GM10266 (cell line): ENCODE data around the gene SLC30A2.

Experiments used
- DNase-seq: peaks from one replicate; pipeline ENCODE4 v3.0.0; 2012; ENCODE audit errors: extremely low spot score
- CTCF ChIP-seq: IDR thresholded peaks from 2 replicates; pipeline ENCODE4 v1.5.1; 2012; ENCODE audit warnings: mild to moderate bottlenecking, low read depth; ENCODE audit not compliant: control insufficient read depth, insufficient read depth; ENCODE audit errors: missing control alignments

The SLC30A2 gene

DNA sequence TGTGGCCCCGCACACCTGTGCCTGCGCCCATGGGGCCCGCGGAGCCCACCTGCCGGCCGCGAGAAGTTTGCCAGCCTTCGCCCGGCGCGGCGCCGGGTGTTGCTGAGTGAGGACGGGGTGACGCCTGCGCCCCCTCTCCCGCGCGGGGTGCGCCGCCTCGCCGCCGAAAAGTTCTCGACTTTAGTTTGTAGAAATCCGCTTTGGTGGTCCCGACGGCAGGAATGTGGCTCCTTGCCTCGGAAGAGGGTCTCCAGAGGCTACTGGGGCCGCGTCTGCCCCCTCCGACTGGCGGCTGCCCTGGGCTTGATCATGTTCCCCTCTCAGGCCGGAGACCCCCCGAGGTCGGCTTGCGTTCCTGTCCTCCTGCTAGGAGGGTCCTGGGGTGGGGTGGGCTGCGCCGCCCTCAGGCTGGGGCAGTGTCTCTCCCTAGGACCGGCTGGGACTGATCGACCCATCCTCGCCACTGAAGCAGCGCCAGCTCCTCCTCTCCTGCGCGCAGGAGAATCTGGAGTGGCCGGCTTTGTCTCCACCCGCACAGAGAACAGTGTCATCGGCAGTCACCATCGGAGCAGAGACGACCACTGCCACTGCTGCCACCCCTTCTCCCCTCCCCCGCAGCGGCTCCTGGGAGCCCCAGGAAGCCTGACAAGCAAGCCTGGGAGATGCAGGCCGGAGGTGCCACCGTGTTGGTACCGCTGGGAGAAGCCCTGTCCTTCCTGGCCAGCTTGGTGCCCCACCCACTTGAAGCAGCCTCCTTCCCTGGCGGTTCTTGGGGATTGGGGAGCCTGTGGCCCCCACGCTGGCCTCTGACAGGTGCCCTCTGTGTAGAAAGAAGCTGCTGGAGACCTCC, 553 bp upstream of the SLC30A2 start:
- DNase-seq: no peak
- TF ChIP-seq CTCF: no peak

- no peak for DNase-seq
- no peak for TF ChIP-seq CTCF
Measured at GRCh38 chr1:26044971-26045721, 772 bp downstream of the SLC30A2 start.

- no peak for TF ChIP-seq CTCF
- DNase-seq: no peak
Measured at GRCh38 chr1:26044414-26044813, 1.5 kb downstream of the SLC30A2 start.

DNA sequence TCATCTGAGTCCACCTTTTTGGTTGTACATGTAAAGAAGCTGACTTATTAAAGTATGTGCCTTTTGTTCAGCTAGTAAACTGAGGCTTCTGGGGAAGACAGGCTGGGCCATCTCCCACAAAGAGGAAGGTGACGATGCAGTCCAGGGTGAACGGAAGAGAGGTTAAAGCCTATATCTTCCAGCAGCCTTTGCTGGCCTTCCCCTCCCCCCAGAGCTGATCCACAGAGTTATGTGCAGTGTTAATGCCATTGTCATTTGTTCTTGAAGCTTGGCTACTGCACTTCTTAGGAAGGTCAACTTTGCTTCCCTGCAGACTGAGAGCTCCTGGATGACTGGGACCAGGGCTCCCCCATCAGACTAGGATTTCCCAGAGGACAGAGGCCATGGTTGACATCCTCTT, 2.2 kb downstream of the SLC30A2 start:
- DNase-seq: no peak
- TF ChIP-seq CTCF: no peak

- no peak for TF ChIP-seq CTCF
- no peak for DNase-seq
Measured at GRCh38 chr1:26041978-26042377, 3.9 kb downstream of the SLC30A2 start.

- no peak for TF ChIP-seq CTCF
- no peak for DNase-seq
Measured at GRCh38 chr1:26041401-26041800, 4.5 kb downstream of the SLC30A2 start.

DNA sequence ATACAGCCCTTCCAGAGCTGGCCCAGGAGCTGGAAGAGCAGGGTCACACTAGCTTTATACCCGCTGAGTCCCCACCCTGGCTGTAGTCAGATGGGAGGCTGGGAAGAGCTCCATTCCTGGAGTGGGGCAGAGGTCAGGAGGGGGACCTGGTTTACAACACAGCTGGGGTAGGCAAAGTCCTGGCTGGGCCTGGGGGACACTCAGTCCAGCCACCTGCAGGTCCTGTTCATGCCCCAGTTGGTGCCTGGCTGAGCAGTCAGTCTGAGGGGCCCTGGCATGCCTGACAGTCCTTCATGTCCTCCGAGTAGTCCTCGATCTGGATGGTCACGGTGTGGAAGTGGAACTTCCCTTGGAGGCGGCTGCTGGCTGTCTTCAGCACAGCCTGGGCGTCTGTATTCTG, 7.0 kb downstream of the SLC30A2 start:
- no peak for TF ChIP-seq CTCF
- DNase-seq: no peak
